AG08396 (cell line): ENCODE measurements around the gene ALDH1B1.
A peak's percentile ranks its signal among the peaks of the same experiment; 100 is the strongest.

Experiments used
- DNase-seq: peaks from one replicate; pipeline ENCODE4 v3.0.0; 2012; ENCODE audit warnings: low spot score, mixed read lengths

Gene ALDH1B1

GRCh38 chr9:38441347-38442085 lies 49.0 kb downstream of the ALDH1B1 start:
- no peak for DNase-seq

GRCh38 chr9:38442473-38443096 lies 50.1 kb downstream of the ALDH1B1 start:
- DNase-seq, result no peak

- DNase-seq, result peak; percentile 45
Observed at GRCh38 chr9:38443181-38443580, 50.7 kb downstream of the ALDH1B1 start.

- no peak for DNase-seq
Observed at GRCh38 chr9:38443597-38443996, 51.1 kb downstream of the ALDH1B1 start.

GRCh38 chr9:38445154-38446043 lies 52.9 kb downstream of the ALDH1B1 start:
- no peak for DNase-seq

GRCh38 chr9:38447703-38448102 lies 55.2 kb downstream of the ALDH1B1 start:
- DNase-seq, result no peak
